ENCODE results near the gene CPNE8. TPM values are rescaled to one million over a fixed set of nuclear protein-coding genes. Genes with fewer than 3 reads are reported as not detected.

Gene CPNE8
- total RNA-seq, 1 donor from 2014 or later = 33.0 TPM

DNA sequence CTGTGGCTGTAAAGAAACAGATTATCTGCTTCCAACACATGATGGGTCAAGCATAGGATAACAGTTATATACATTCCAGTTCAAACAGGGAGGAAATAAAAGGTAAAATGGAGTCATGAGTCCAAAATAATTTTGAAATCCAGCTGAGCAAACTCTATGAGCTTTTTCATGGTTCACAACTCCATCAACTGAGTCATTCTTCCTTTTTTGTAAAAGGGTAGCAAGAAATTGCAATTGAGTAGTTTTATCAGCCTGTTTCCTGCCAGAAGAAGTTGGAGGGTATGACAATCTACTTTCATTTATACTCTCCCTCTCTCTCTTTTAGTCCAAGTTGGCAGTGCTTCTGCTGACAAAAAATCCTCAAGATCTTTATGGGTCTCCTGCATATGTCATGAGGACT lies 95.6 kb downstream of the CPNE8 start:
- TF ChIP-seq CTCF (IDR thresholded peaks at IDR 0.05) = no peak
- no peak overlapping the region for H3K27ac ChIP-seq
- H3K4me3 ChIP-seq = no peak overlapping the region
- no peaks in the 10 kb centered on the region for H3K4me1 ChIP-seq
- H3K27me3 ChIP-seq (ENCODE audit: low read depth) = no peaks in the 10 kb centered on the region
- ATAC-seq = no peak
- no peaks in the 10 kb centered on the region for H3K9me3 ChIP-seq
- intact Hi-C loops (cut with DNase I) = no loop called here
- peaks cover 8% of the 10 kb centered on the region for H3K36me3 ChIP-seq
- no peak for DNase-seq

- Histone ChIP-seq H3K4me3 (no peak overlapping the region), H3K9me3 (peaks cover 30% of the 10 kb centered on the region), H3K36me3 (no peaks in the 10 kb centered on the region), H3K27me3 (ENCODE audit: low read depth) (no peaks in the 10 kb centered on the region), H3K4me1 (no peaks in the 10 kb centered on the region), H3K27ac (no peak overlapping the region)
- DNase-seq (no peak), ATAC-seq (no peak)
- TF ChIP-seq CTCF (IDR thresholded peaks at IDR 0.05) = no peak
- intact Hi-C loops (cut with DNase I) = no loop called here
Measured at GRCh38 chr12:38788106-38788505, 117.3 kb downstream of the CPNE8 start.

- peaks cover 26% of the 10 kb centered on the region for H3K9me3 ChIP-seq
- H3K4me1 ChIP-seq = no peaks in the 10 kb centered on the region
- intact Hi-C loops (cut with DNase I) = no loop called here
- H3K27ac ChIP-seq = no peak overlapping the region
- H3K27me3 ChIP-seq (ENCODE audit: low read depth) = no peaks in the 10 kb centered on the region
- H3K4me3 ChIP-seq = no peak overlapping the region
- no peaks in the 10 kb centered on the region for H3K36me3 ChIP-seq
- no peak for DNase-seq
- no peak for ATAC-seq
- no peak for TF ChIP-seq CTCF (IDR thresholded peaks at IDR 0.05)
Measured at GRCh38 chr12:38785381-38785780, 120.0 kb downstream of the CPNE8 start.

GRCh38 chr12:38783304-38783703 lies 122.1 kb downstream of the CPNE8 start:
- Histone ChIP-seq H3K27ac (no peak overlapping the region), H3K4me3 (no peak overlapping the region), H3K27me3 (ENCODE audit: low read depth) (no peaks in the 10 kb centered on the region), H3K9me3 (peaks cover 22% of the 10 kb centered on the region), H3K36me3 (no peaks in the 10 kb centered on the region), H3K4me1 (no peaks in the 10 kb centered on the region)
- ATAC-seq = no peak
- no peak for TF ChIP-seq CTCF (IDR thresholded peaks at IDR 0.05)
- intact Hi-C loops (cut with DNase I) = no loop called here
- no peak for DNase-seq

- H3K4me3 ChIP-seq = no peak overlapping the region
- DNase-seq = no peak
- intact Hi-C loops (cut with DNase I) = no loop called here
Measured at GRCh38 chr12:38782359-38782758, 123.0 kb downstream of the CPNE8 start.

More at GRCh38 chr12:38782359-38782758, 123.0 kb downstream of the CPNE8 start:
- no peak for ATAC-seq
- H3K36me3 ChIP-seq = no peaks in the 10 kb centered on the region
- no peak overlapping the region for H3K27ac ChIP-seq
- no peak for TF ChIP-seq CTCF (IDR thresholded peaks at IDR 0.05)
- H3K4me1 ChIP-seq = no peaks in the 10 kb centered on the region
- H3K9me3 ChIP-seq = peaks cover 13% of the 10 kb centered on the region
- H3K27me3 ChIP-seq (ENCODE audit: low read depth) = no peaks in the 10 kb centered on the region

Measured in lower lobe of right lung (tissue), 2 donors.